CD8-positive, alpha-beta memory T cell (primary cell): ENCODE results near the gene NCK2. TPM values are rescaled to one million over a fixed set of nuclear protein-coding genes. Genes with fewer than 3 reads are reported as not detected.

Experiments used
- CTCF ChIA-PET: fragments of 350-600 bp; sonication (Branson Sonifier 250); formaldehyde crosslinking; loops from one replicate; lab custom pipeline; 2021; ENCODE audit warnings: antibody characterized with exemption; lab: Charles Lee
- POLR2A ChIA-PET: fragments of 350-600 bp; sonication (Branson Sonifier 250); formaldehyde crosslinking; loops from one replicate; lab custom pipeline; 2021; ENCODE audit warnings: antibody characterized with exemption; lab: Charles Lee
- DNase-seq, 5 donors: peaks; one replicate each; pipeline versions ENCODE4 v3.0.0 to v3.0.0-alpha.2; 2020 to 2022; ENCODE audit warnings: mixed read lengths in 1 of 5
- H3K27ac ChIP-seq: one replicate; pipeline ENCODE4 v1.7.0; 2013; ENCODE audit warnings: low read depth, mild to moderate bottlenecking, low read length, moderate library complexity
- H3K27me3 ChIP-seq: 2 replicates; pipeline ENCODE4 v1.7.0; 2013; ENCODE audit warnings: low read length, mild to moderate bottlenecking; ENCODE audit not compliant: insufficient read depth, poor library complexity, severe bottlenecking
- H3K36me3 ChIP-seq: 2 replicates; pipeline ENCODE4 v1.7.0; 2013; ENCODE audit warnings: mild to moderate bottlenecking, low read length, moderate library complexity; ENCODE audit not compliant: insufficient read depth
- H3K4me1 ChIP-seq: 2 replicates; pipeline ENCODE4 v1.7.0; 2013; ENCODE audit warnings: mild to moderate bottlenecking, low read length, moderate library complexity; ENCODE audit not compliant: insufficient read depth
- H3K4me3 ChIP-seq: 2 replicates; pipeline ENCODE4 v1.7.0; 2013; ENCODE audit warnings: mild to moderate bottlenecking, low read length
- H3K9me3 ChIP-seq: 2 replicates; pipeline ENCODE4 v1.7.0; 2013; ENCODE audit warnings: mild to moderate bottlenecking, low read length
- H3K27ac Mint-ChIP-seq, 8 donors: one replicate each; pipeline ENCODE4 v1.8.0; 2020 to 2021; ENCODE audit warnings: mixed read lengths in 8 of 8, mild to moderate bottlenecking in 6 of 8, inconsistent platforms in 3 of 8, moderate library complexity in 3 of 8
- H3K27me3 Mint-ChIP-seq, 2 donors: one replicate each; pipeline ENCODE4 v1.8.0; 2020 to 2021; ENCODE audit warnings: mixed read lengths in 2 of 2, mild to moderate bottlenecking in 1 of 2, moderate library complexity in 1 of 2
- H3K36me3 Mint-ChIP-seq, 3 donors: one replicate each; pipeline ENCODE4 v1.8.0; 2020 to 2021; ENCODE audit warnings: mixed read lengths in 3 of 3, inconsistent platforms in 1 of 3, mild to moderate bottlenecking in 1 of 3
- H3K4me1 Mint-ChIP-seq, 3 donors: one replicate each; pipeline ENCODE4 v1.8.0; 2020 to 2021; ENCODE audit warnings: mixed read lengths in 3 of 3, inconsistent platforms in 1 of 3, mild to moderate bottlenecking in 1 of 3
- H3K4me3 Mint-ChIP-seq, 7 donors: one replicate each; pipeline ENCODE4 v1.8.0; 2020 to 2021; ENCODE audit warnings: mixed read lengths in 7 of 7, mild to moderate bottlenecking in 6 of 7, moderate library complexity in 4 of 7, inconsistent platforms in 2 of 7
- H3K9me3 Mint-ChIP-seq, 5 donors: one replicate each; pipeline ENCODE4 v1.8.0; 2020 to 2022; ENCODE audit warnings: mixed read lengths in 5 of 5, mild to moderate bottlenecking in 3 of 5, moderate library complexity in 2 of 5, inconsistent platforms in 1 of 5
- polyA plus RNA-seq: library from polyadenylated mRNA; unstranded; fragments of 300-500 nt; fragmentation: Illumina TruSeq; gene quantifications from one replicate; pipeline ENCODE4 v1.2.3, GENCODE V29; 2021
- total RNA-seq, 2 experiments: library from RNA; stranded (reverse); gene quantifications; one replicate each; pipeline ENCODE4 v1.2.3, GENCODE V29; 2021

The NCK2 gene
- total and polyA plus RNA-seq, 3 experiments from 2014 or later = 72.4 to 77.9 (median 76.1) TPM

DNA sequence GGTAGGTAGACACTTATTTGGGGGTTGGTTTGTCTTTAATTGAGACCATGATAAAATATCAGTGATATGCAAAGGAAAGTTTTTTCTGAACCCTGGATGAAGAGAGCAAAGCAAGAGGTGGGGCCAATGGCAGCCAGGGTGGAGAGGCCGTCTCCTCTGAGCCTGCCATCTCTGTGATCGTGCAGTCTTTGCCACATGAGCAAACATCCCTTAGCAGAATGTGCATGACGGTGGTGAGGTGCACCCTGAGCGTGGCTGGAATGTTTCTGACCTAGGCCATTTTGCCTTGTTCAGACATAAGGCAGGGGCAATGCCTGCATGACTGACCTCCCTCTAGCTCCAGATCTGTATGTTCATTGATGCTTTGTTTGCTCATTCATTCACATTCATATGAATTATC, 6.0 kb downstream of the NCK2 start:
- peaks cover 94 to 95% (median 95%) of the 10 kb centered on the region in 3 donors for H3K4me1 Mint-ChIP-seq
- H3K4me3 Mint-ChIP-seq = peak overlapping the region; percentile 76 to 99 (median 97)
- peaks cover 20 to 52% (median 20%) of the 10 kb centered on the region in 3 donors for H3K36me3 Mint-ChIP-seq
- no peaks in the 10 kb centered on the region for H3K9me3 ChIP-seq
- peak overlapping the region; percentile 87 to 100 (median 97) for H3K27ac Mint-ChIP-seq
- H3K36me3 ChIP-seq = no peaks in the 10 kb centered on the region
- no peaks in the 10 kb centered on the region for H3K9me3 Mint-ChIP-seq
- POLR2A ChIA-PET = interaction anchor here (1.0 kb wide), 1 partner anchor 410 kb away, joined by 7 read pairs; no protein-coding TSS in a partner anchor
- no peak overlapping the region for H3K4me3 ChIP-seq
- DNase-seq = no peak
- CTCF ChIA-PET = interaction anchor here (1.1 to 5.4 kb wide), 2 partner anchors 11 to 36 kb away, joined by 3 to 29 read pairs; no protein-coding TSS in a partner anchor
- no peaks in the 10 kb centered on the region for H3K27me3 ChIP-seq
- peak overlapping the region; percentile 22 for H3K27ac ChIP-seq
- H3K27me3 Mint-ChIP-seq = peaks cover 0 to 2% of the 10 kb centered on the region in 2 donors
- H3K4me1 ChIP-seq = peaks cover 91% of the 10 kb centered on the region

DNA sequence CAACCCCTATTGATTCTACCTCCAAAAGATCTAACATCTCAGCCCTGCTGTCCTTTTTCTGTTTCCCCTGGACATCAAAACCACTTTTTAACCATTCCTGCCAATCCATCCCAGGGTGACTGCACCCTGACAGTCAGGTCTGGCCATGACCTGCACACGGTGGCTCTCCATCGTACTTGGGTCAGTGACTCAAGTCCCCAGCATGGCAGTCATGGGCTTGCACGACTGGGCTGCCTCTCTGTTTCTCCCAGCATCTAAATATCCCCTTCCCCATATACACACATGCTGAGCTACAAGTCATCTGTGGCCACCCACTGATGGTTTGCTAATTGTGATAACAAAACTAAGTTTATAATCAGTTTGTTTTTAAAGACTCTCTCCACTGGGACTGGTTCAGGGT, 6.6 kb downstream of the NCK2 start:
- POLR2A ChIA-PET = no interaction called here
- Histone ChIP-seq H3K27me3 (no peaks in the 10 kb centered on the region), H3K9me3 (no peaks in the 10 kb centered on the region), H3K4me3 (no peak overlapping the region), H3K36me3 (no peaks in the 10 kb centered on the region), H3K27ac (no peak overlapping the region), H3K4me1 (peaks cover 96% of the 10 kb centered on the region)
- H3K36me3 Mint-ChIP-seq = peaks cover 20 to 47% (median 23%) of the 10 kb centered on the region in 3 donors
- H3K4me1 Mint-ChIP-seq = peaks cover 96 to 100% (median 99%) of the 10 kb centered on the region in 3 donors
- CTCF ChIA-PET = interaction anchor here (1.1 kb wide), 1 partner anchor 11 kb away, joined by 3 read pairs; no protein-coding TSS in a partner anchor
- no peaks in the 10 kb centered on the region for H3K27me3 Mint-ChIP-seq
- H3K4me3 Mint-ChIP-seq = peak overlapping the region; percentile 76 to 99 (median 97)
- no peaks in the 10 kb centered on the region for H3K9me3 Mint-ChIP-seq
- no peak for DNase-seq
- H3K27ac Mint-ChIP-seq = peak overlapping the region; percentile 87 to 100 (median 97)

DNA sequence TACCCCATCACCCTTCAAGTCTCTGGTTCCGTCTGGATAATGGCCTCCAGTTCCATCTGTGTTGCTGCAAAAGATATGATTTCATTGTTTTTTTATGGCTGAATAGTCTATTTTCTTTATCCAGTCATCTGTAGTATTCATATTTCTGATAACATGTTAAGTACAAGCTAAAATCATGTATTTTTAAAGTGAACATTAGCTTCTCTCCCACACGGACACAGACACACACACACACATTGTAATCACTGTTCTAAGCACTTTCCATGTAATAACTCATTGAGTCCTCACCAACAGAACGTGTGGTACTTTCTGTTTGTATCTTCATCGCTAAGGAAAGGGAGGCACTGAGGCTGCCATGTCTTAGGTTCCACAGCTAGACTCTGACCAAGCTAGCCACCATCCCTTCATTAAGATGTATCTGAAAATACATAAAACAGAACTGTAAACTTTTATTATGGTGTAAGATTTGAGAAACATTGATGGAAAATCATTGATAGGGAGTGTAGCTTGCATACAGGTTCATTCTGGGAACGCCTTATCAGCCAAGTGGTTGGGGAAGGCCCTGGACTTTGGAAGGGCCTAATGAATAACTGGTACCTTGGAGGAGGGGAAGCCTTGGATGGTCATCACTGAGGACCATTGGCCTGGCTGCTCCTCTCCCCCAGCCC, 8.1 kb downstream of the NCK2 start:
- Histone ChIP-seq H3K36me3 (no peaks in the 10 kb centered on the region), H3K9me3 (no peaks in the 10 kb centered on the region), H3K4me1 (peaks cover 100% of the 10 kb centered on the region), H3K4me3 (peak overlapping the region; percentile 32), H3K27me3 (no peaks in the 10 kb centered on the region), H3K27ac (no peak overlapping the region)
- POLR2A ChIA-PET = no interaction called here
- no peaks in the 10 kb centered on the region for H3K9me3 Mint-ChIP-seq
- peak overlapping the region; percentile 72 to 96 (median 87) for H3K27ac Mint-ChIP-seq
- no peaks in the 10 kb centered on the region for H3K27me3 Mint-ChIP-seq
- DNase-seq = no peak
- CTCF ChIA-PET = interaction anchor here (1.0 to 1.9 kb wide), 6 partner anchors 9 to 181 kb away, joined by 3 to 6 read pairs (median 5); no protein-coding TSS in a partner anchor
- H3K36me3 Mint-ChIP-seq = peaks cover 17 to 39% (median 20%) of the 10 kb centered on the region in 3 donors
- peaks cover 98 to 100% (median 99%) of the 10 kb centered on the region in 3 donors for H3K4me1 Mint-ChIP-seq
- peak overlapping the region; percentile 32 to 66 (median 50) for H3K4me3 Mint-ChIP-seq

DNA sequence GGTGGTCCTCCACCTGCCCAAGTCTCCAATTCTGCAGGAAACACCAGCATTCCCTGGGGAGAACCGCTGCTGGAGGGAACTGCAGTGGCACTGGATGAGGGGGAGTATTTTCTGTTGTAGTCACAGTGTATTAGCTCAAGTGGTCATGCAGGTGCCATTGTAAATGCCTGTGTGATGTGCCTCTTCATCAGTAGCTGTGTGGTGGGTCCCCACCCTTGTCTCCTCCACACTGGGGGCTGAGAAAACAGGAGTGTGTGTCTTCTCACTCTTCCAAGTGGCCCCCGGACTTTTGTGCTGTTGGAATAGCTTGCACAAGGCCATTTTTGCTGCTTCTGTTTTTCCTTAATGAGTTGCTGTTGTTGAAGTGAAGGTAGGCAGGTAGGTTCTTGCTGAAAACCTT, 8.7 kb downstream of the NCK2 start:
- no peak for DNase-seq
- Histone ChIP-seq H3K9me3 (no peaks in the 10 kb centered on the region), H3K27ac (peak overlapping the region; percentile 48), H3K4me1 (peaks cover 100% of the 10 kb centered on the region), H3K4me3 (peak overlapping the region; percentile 32), H3K27me3 (no peaks in the 10 kb centered on the region), H3K36me3 (no peaks in the 10 kb centered on the region)
- Mint-ChIP-seq H3K4me1 (peaks cover 99 to 100% (median 99%) of the 10 kb centered on the region in 3 donors), H3K4me3 (peak overlapping the region; percentile 44 to 86 (median 65)), H3K27ac (peak overlapping the region; percentile 84 to 97 (median 88)), H3K27me3 (no peaks in the 10 kb centered on the region), H3K36me3 (peaks cover 17 to 35% (median 20%) of the 10 kb centered on the region in 3 donors), H3K9me3 (no peaks in the 10 kb centered on the region)
- ChIA-PET CTCF (interaction anchor here (0.8 to 1.9 kb wide), 6 partner anchors 9 to 352 kb away, joined by 3 to 6 read pairs (median 4); no protein-coding TSS in a partner anchor), POLR2A (interaction anchor here (1.6 kb wide), 1 partner anchor 13 kb away, joined by 4 read pairs; no protein-coding TSS in a partner anchor)

DNA sequence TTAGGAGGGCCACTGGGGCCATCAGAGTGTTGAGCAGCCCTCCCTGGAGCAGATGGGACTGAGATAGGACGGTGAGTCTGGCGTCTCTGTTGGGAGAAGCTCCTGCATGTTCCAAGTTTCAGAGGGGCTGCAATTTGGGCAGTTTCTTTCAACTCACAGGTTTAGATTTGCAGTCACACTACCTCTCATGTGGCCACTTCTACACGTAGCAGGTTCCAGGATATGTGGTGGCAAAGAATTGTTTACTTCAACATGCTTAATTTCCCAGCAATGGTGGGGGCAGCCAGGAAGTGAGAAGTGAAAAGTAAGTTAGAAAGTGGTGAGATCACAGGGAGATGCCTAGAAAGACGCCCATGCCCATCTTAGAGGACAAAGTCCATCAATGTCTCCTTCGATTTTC, 9.3 kb downstream of the NCK2 start:
- DNase-seq = peak in 3 of 5 donors; percentile 63 to 83 (median 66)
- ChIA-PET CTCF (interaction anchor here (0.8 to 1.6 kb wide), 7 partner anchors 8 to 351 kb away, joined by 3 to 5 read pairs (median 3); no protein-coding TSS in a partner anchor), POLR2A (interaction anchor here (1.1 to 1.6 kb wide), 3 partner anchors 14 to 24 kb away, joined by 4 to 5 read pairs (median 4); no protein-coding TSS in a partner anchor)
- Histone ChIP-seq H3K4me3 (peak overlapping the region; percentile 32), H3K36me3 (no peaks in the 10 kb centered on the region), H3K4me1 (peaks cover 100% of the 10 kb centered on the region), H3K27ac (peak overlapping the region; percentile 48), H3K9me3 (no peaks in the 10 kb centered on the region), H3K27me3 (no peaks in the 10 kb centered on the region)
- Mint-ChIP-seq H3K4me3 (peak overlapping the region; percentile 44 to 86 (median 65)), H3K9me3 (no peaks in the 10 kb centered on the region), H3K36me3 (peaks cover 19 to 39% (median 20%) of the 10 kb centered on the region in 3 donors), H3K27ac (peak overlapping the region; percentile 84 to 97 (median 88)), H3K27me3 (no peaks in the 10 kb centered on the region), H3K4me1 (peaks cover 98 to 100% (median 100%) of the 10 kb centered on the region in 3 donors)

DNA sequence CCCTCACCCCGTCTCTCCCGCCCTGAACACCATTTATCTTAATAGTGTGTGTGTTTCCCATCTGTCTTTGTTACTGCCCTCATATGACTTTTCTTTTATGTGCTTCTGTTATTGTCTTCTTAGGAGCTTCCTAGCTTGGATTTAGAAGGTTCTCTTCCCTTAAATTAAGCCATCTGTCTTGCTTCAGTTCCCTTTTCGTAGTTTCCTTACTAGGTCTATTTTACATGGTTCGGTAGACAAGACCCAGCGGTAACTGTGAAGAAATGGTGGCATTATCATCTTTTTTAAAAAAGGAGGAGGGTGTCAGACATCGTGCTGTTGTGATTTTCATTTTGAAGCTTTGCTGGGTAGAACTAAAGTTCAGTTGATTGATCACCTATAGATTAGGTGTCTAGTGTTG, 10.3 kb downstream of the NCK2 start:
- Histone ChIP-seq H3K9me3 (no peaks in the 10 kb centered on the region), H3K36me3 (no peaks in the 10 kb centered on the region), H3K4me3 (peak overlapping the region; percentile 3), H3K27ac (peak overlapping the region; percentile 14), H3K4me1 (peaks cover 99% of the 10 kb centered on the region), H3K27me3 (no peaks in the 10 kb centered on the region)
- CTCF ChIA-PET = interaction anchor here (0.6 to 2.0 kb wide), 5 partner anchors 9 to 78 kb away, joined by 3 to 4 read pairs (median 4); no protein-coding TSS in a partner anchor
- H3K27ac Mint-ChIP-seq = peak overlapping the region; percentile 80 to 96 (median 87)
- peaks cover 96 to 100% (median 100%) of the 10 kb centered on the region in 3 donors for H3K4me1 Mint-ChIP-seq
- H3K4me3 Mint-ChIP-seq = peak overlapping the region; percentile 44 to 86 (median 65)
- no peaks in the 10 kb centered on the region for H3K27me3 Mint-ChIP-seq
- H3K36me3 Mint-ChIP-seq = peaks cover 18 to 38% (median 20%) of the 10 kb centered on the region in 3 donors
- H3K9me3 Mint-ChIP-seq = no peaks in the 10 kb centered on the region
- POLR2A ChIA-PET = interaction anchor here (0.9 to 1.9 kb wide), 5 partner anchors 9 to 43 kb away, joined by 3 to 18 read pairs (median 4); no protein-coding TSS in a partner anchor
- DNase-seq = no peak

DNA sequence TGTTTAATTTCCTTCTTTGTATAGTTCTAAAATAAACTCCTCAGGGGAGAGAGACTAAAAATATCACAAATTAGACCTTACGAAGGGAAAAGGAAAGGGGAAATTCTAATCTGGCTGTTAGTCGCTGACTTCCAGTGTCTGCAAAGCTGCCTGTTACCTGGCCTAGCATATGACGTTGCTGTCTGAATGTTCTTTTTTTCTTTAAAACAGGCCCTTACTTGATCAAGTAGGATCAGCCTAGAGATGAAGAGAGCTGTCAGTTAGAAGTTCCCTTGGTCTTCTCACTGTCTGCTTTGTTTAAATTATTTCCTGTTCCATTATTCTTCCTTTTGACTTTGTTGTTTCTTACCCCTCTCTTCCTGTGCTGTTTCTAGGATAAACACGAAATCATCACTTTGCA, 11.2 kb downstream of the NCK2 start:
- Histone ChIP-seq H3K27me3 (no peaks in the 10 kb centered on the region), H3K4me1 (peaks cover 99% of the 10 kb centered on the region), H3K4me3 (peak overlapping the region; percentile 3), H3K36me3 (no peaks in the 10 kb centered on the region), H3K27ac (peak overlapping the region; percentile 14), H3K9me3 (no peaks in the 10 kb centered on the region)
- Mint-ChIP-seq H3K27me3 (no peaks in the 10 kb centered on the region), H3K4me1 (peaks cover 96 to 100% (median 100%) of the 10 kb centered on the region in 3 donors), H3K36me3 (peaks cover 11 to 31% (median 16%) of the 10 kb centered on the region in 3 donors), H3K27ac (peak overlapping the region; percentile 80 to 96 (median 87)), H3K9me3 (no peaks in the 10 kb centered on the region), H3K4me3 (peak overlapping the region; percentile 41 to 66 (median 65))
- peak in 2 of 5 donors; percentile 55 to 73 for DNase-seq
- ChIA-PET POLR2A (interaction anchor here (0.9 to 1.9 kb wide), 3 partner anchors 10 to 42 kb away, joined by 3 to 18 read pairs (median 5); no protein-coding TSS in a partner anchor), CTCF (interaction anchor here (0.8 to 2.0 kb wide), 7 partner anchors 9 to 179 kb away, joined by 3 to 7 read pairs (median 4); no protein-coding TSS in a partner anchor)
